Panc1 (cell line): ENCODE results near the gene CBFB. TPM values are rescaled to one million over a fixed set of nuclear protein-coding genes. Genes with fewer than 3 reads are reported as not detected.
A peak's percentile ranks its signal among the peaks of the same experiment; 100 is the strongest.

Experiments
- ATAC-seq: fragments of 200-7000 bp; cut with Tn5 transposase; 2 replicates; pipeline ENCODE4 v1.9.1; 2020; ENCODE audit warnings: mild to moderate bottlenecking, moderate library complexity
- BruUV-seq: library from RNA; stranded (reverse); fragments of 400-500 nt; replicated peaks from 2 replicates; lab custom pipeline; 2021; lab: Mats Ljungman, UMichigan
- CTCF ChIA-PET: fragments of 300-600 bp; sonication (Branson Sonifier 250); formaldehyde crosslinking; loops from one replicate; lab custom pipeline; 2022; ENCODE audit warnings: antibody characterized with exemption; lab: Charles Lee
- POLR2A ChIA-PET: fragments of 300-600 bp; sonication (Branson Sonifier 250); formaldehyde crosslinking; loops from one replicate; lab custom pipeline; 2022; ENCODE audit warnings: antibody characterized with exemption; lab: Charles Lee
- DNase-seq: peaks from one replicate; pipeline ENCODE4 v3.0.0-alpha.2; 2010; ENCODE audit warnings: low read depth, low spot score
- H3K27ac ChIP-seq: 2 replicates; pipeline ENCODE4 v1.5.1; 2011; ENCODE audit warnings: mild to moderate bottlenecking, low read length, inconsistent platforms
- H3K27me3 ChIP-seq: fragments of 200-500 bp; sonication (Bioruptor generic); 2 replicates; pipeline ENCODE4 v1.6.0; 2014; ENCODE audit warnings: low read length, inconsistent platforms; ENCODE audit not compliant: control insufficient read depth, insufficient read depth
- H3K36me3 ChIP-seq: fragments of 200-500 bp; sonication (Bioruptor generic); 2 replicates; pipeline ENCODE4 v1.5.1; 2014; ENCODE audit warnings: inconsistent platforms, mild to moderate bottlenecking, low read length, moderate library complexity; ENCODE audit not compliant: control insufficient read depth, insufficient read depth
- H3K4me1 ChIP-seq: 2 replicates; pipeline ENCODE4 v1.5.1; 2011; ENCODE audit warnings: inconsistent platforms, mild to moderate bottlenecking, low read length, moderate library complexity; ENCODE audit not compliant: control insufficient read depth, insufficient read depth
- H3K4me3 ChIP-seq, 2 experiments: 2 replicates each; pipeline ENCODE4 v1.5.1; 2011 to 2012; ENCODE audit warnings: low read depth in 2 of 2, low read length in 2 of 2, mild to moderate bottlenecking in 2 of 2, inconsistent platforms in 1 of 2, moderate library complexity in 1 of 2
- H3K9me3 ChIP-seq: fragments of 200-500 bp; sonication (Bioruptor generic); 2 replicates; pipeline ENCODE4 v1.5.1; 2014; ENCODE audit warnings: low read depth, mild to moderate bottlenecking, inconsistent platforms, low read length, moderate library complexity; ENCODE audit not compliant: control insufficient read depth, insufficient read depth
- CTCF ChIP-seq: fragments of 450-650 bp; IDR thresholded peaks from 2 replicates; pipeline ENCODE4 v1.5.1; 2017; ENCODE audit warnings: mild to moderate bottlenecking
- POLR2AphosphoS5 ChIP-seq: IDR thresholded peaks from 2 replicates; pipeline ENCODE4 v1.6.1; 2012; ENCODE audit warnings: mild to moderate bottlenecking, low read depth, low read length, moderate library complexity
- REST ChIP-seq, 2 experiments: IDR thresholded peaks; 2 replicates each; pipeline ENCODE4 v1.6.1; 2011 to 2012; ENCODE audit warnings: low read depth in 2 of 2, control low read depth in 1 of 2, low read length in 1 of 2, mild to moderate bottlenecking in 1 of 2, moderate library complexity in 1 of 2; ENCODE audit not compliant: insufficient read depth in 1 of 2
- in situ Hi-C: cut with HindIII; loops from 2 replicates; pipeline ENCODE4 v1.10.0; 2016; ENCODE audit warnings: low sequenced_read_pairs, low pct_unique_long_range_greater_than_20kb
- intact Hi-C: fragments of 100-400 bp; cut with micrococcal nuclease; formaldehyde crosslinking; loops from one replicate; pipeline ENCODE4 v1.10.0; 2022; ENCODE audit not compliant: unreplicated experiment
- total RNA-seq: library from RNA; stranded (reverse); gene quantifications from one replicate; pipeline ENCODE4 v1.2.1, GENCODE V29; 2021; ENCODE audit not compliant: unreplicated experiment

Gene CBFB
- total RNA-seq, 1 experiment from 2014 or later: 66.4 TPM

DNA sequence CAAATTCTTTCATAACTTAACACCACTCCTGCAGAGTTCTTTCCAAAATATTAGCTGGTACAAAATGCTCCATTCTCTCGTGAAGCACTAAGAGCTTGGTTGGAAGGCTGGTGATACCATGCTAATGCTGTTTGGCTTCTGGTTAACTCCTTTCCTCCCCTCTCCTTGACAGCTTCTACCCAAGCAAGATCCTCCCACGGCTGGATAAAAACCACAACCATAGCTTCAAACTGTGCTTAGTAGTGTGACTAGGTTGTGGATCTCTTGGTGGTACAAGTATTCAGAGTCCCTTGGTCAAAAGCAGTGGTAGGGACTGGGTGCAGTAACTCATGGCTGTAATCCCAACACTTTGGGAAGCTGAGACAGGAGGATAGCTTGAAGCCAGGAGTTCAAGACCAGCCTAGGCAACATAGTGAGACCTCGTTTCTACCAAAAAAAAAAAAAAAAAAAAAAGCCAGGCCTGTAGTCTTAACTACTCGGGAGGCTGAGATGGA, 83.0 kb downstream of the CBFB start:
- no peak for ATAC-seq
- POLR2A ChIA-PET: interaction anchor here (0.6 kb wide), 1 partner anchor 9 kb away, joined by 6 read pairs; no protein-coding TSS in a partner anchor
- Histone ChIP-seq H3K4me1 (peaks cover 9% of the 10 kb centered on the region), H3K4me3 (no peak overlapping the region; a peak in 1 of 4 replicates), H3K27me3 (no peaks in the 10 kb centered on the region), H3K9me3 (no peaks in the 10 kb centered on the region), H3K36me3 (no peaks in the 10 kb centered on the region; the same call in 1 of the 2 replicates), H3K27ac (no peak overlapping the region)
- no peak for TF ChIP-seq CTCF
- in situ Hi-C loops: no loop called here
- BruUV-seq: no TSS peak
- intact Hi-C loops: no loop called here
- no peak for DNase-seq
- CTCF ChIA-PET: no interaction called here

DNA sequence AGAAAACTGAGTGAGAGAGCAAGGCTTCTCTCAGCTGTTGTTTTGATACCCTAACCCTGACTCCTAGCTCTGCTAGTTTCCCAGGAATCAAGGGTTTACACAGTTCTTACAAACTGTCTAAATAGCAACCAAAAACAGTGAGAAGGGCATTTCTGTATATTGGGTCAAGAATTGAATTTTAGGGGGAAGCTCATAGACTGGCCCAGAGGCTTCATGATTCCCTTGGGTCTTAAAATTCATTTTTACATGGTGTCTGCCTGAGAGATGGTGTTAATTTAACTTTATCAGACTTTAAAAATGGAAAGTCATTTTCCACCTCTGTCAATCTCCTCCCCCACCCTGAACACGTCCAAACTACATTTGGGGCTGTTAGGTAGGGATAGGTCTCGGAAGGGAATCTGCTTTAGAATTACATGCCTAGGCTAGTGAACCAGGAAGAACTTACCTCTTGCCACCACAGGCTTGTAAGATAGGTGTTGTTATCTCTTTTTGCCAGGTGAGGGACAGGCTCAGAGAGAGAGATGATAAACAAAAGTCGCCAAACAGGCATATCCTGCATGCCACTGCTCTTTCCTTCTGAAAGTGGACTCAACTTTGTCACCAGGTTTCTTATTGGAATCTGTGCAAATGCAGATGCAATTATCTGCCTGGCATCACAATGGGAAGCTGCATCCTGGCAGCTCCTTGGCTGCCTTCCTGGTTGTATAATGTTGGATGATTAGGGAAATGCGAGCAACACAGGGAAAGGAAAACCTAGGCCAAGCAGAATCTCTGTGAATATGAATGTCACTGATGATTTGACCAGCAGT, 83.8 kb downstream of the CBFB start:
- Histone ChIP-seq H3K9me3 (no peaks in the 10 kb centered on the region), H3K4me3 (no peak overlapping the region), H3K4me1 (peaks cover 9% of the 10 kb centered on the region), H3K27ac (no peak overlapping the region), H3K36me3 (no peaks in the 10 kb centered on the region; the same call in 1 of the 2 replicates), H3K27me3 (no peaks in the 10 kb centered on the region)
- DNase-seq (no peak), ATAC-seq (no peak)
- intact Hi-C loops (no loop called here), in situ Hi-C loops (no loop called here)
- CTCF ChIA-PET: no interaction called here
- no peak for TF ChIP-seq POLR2AphosphoS5
- TSS peak; percentile 36 for BruUV-seq
- POLR2A ChIA-PET: no interaction called here

- CTCF ChIA-PET: no interaction called here
- Histone ChIP-seq H3K27ac (no peak overlapping the region), H3K36me3 (no peaks in the 10 kb centered on the region; the same call in 1 of the 2 replicates), H3K4me1 (peaks cover 6% of the 10 kb centered on the region), H3K27me3 (no peaks in the 10 kb centered on the region), H3K4me3 (no peak overlapping the region), H3K9me3 (no peaks in the 10 kb centered on the region)
- DNase-seq: no peak
- in situ Hi-C loops (no loop called here), intact Hi-C loops (no loop called here)
- TF ChIP-seq REST (IDR thresholded peaks at IDR 0.05; ENCODE audit: insufficient read depth in 1 of 2, low read depth in 2 of 2, low read length in 1 of 2): no peak
- POLR2A ChIA-PET: no interaction called here
- BruUV-seq: TSS peak; percentile 39
- ATAC-seq: no peak
Observed at GRCh38 chr16:67114793-67115192, 85.8 kb downstream of the CBFB start.
